Measurements from ENCODE around the gene TBC1D21. TPM values are rescaled to one million over a fixed set of nuclear protein-coding genes. Genes with fewer than 3 reads are reported as not detected.

TBC1D21 gene
- total and polyA plus RNA-seq, 2 of the 8 experiments (the other 6 are each of a cell fraction or from before 2014, with no cell fraction given), result not detected

DNA sequence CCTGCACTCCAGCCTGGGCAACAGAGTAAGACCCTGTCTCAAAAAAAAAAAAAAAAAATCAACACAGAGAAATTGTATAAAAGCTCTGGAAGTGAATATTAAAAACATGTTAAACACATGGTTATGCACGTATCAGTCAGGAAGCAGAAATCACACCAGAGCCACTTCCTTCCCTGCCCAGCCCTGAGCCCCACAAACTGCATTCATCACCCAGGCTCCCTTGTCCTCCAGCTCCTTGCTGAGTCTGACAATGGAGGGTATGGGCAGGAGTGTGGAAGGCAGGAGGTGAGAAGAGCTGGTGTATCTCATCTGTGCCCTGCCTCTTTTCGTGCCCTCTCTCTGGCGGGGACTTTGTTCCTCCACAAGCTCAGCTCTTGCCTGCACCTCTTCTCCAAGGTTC lies 40.8 kb downstream of the TBC1D21 start:
- POLR2A ChIA-PET (ENCODE audit: partially characterized antibody), result no interaction called here
- Histone ChIP-seq H3K4me3 (ENCODE audit: extremely low read depth in 1 of 4, insufficient read depth in 2 of 4, low read depth in 3 of 4, low read length in 4 of 4) (no peak overlapping the region), H3K27ac (ENCODE audit: low read depth, low read length) (no peak overlapping the region), H3K4ac (replicated peaks; ENCODE audit: insufficient read length, low read depth, low read length) (no peak overlapping the region), H3K27me3 (replicated peaks in 1 of 4; ENCODE audit: control insufficient read depth in 3 of 4, extremely low read depth in 1 of 4, insufficient read depth in 3 of 4, low read length in 3 of 4) (no peaks in the 10 kb centered on the region), H4K91ac (replicated peaks; ENCODE audit: insufficient read length, low read length) (no peak overlapping the region), H3K14ac (ENCODE audit: insufficient read length) (no peak overlapping the region), H2BK15ac (ENCODE audit: low read length) (no peak overlapping the region), H3K4me1 (replicated peaks in 1 of 4; ENCODE audit: control insufficient read depth in 3 of 4, insufficient read depth in 4 of 4, low read length in 3 of 4) (peaks cover 0 to 5% (median 0%) of the 10 kb centered on the region in 4 experiments; a peak in 1 of 7 replicates), H2BK5ac (ENCODE audit: low read depth, low read length) (no peak overlapping the region), H4K5ac (ENCODE audit: insufficient read length, low read depth, low read length) (no peak overlapping the region), H3K4me2 (ENCODE audit: insufficient read depth in 1 of 2, low read depth in 2 of 2, low read length in 2 of 2) (no peak overlapping the region), H3K36me3 (ENCODE audit: control insufficient read depth in 2 of 4, insufficient read depth in 4 of 4, low read length in 3 of 4) (peaks cover 0 to 11% (median 0%) of the 10 kb centered on the region in 4 experiments; a peak in 1 of 8 replicates), H3K9ac (replicated peaks in 1 of 4; ENCODE audit: extremely low read depth in 1 of 4, low read depth in 3 of 4, low read length in 3 of 4) (no peak overlapping the region), H2AK5ac (ENCODE audit: low read depth, low read length) (no peak overlapping the region), H3K56ac (replicated peaks; ENCODE audit: insufficient read length, low read depth, low read length) (no peak overlapping the region), H3K79me1 (ENCODE audit: low read depth, low read length) (no peaks in the 10 kb centered on the region), H2AFZ (ENCODE audit: low read length) (no peak overlapping the region), H2BK20ac (ENCODE audit: low read length) (no peak overlapping the region), H3K23ac (ENCODE audit: insufficient read length) (no peak overlapping the region), H4K20me1 (replicated peaks in 1 of 2; ENCODE audit: control insufficient read depth in 1 of 2, insufficient read depth in 2 of 2, low read length in 2 of 2) (no peaks in the 10 kb centered on the region), H3K79me2 (ENCODE audit: control insufficient read depth in 1 of 2, insufficient read depth in 2 of 2, low read length in 2 of 2) (no peaks in the 10 kb centered on the region), H3K23me2 (ENCODE audit: low read depth, low read length) (no peaks in the 10 kb centered on the region), H4K8ac (ENCODE audit: extremely low read depth, insufficient read depth, low read length) (no peak overlapping the region), H2BK12ac (ENCODE audit: low read depth, low read length) (no peak overlapping the region), H2BK120ac (replicated peaks; ENCODE audit: low read depth, low read length) (no peak overlapping the region), H3K18ac (ENCODE audit: extremely low read depth, low read length) (no peak overlapping the region), H3K9me3 (ENCODE audit: insufficient read depth in 2 of 2, low read depth in 1 of 2, low read length in 1 of 2) (no peaks in the 10 kb centered on the region)
- DNase-seq (ENCODE audit: low read depth in 1 of 2, low spot score in 2 of 2) (no peak), FAIRE-seq (no peak)
- 86% methylated on average over 3 of the region's 3 CpGs; no CpG with 5 or more reads in 1 of the 2 experiments for WGBS, 2 experiments (ENCODE audit: extremely low coverage in 1 of 2, insufficient coverage in 1 of 2, insufficient read length in 1 of 2, insufficient replicate concordance in 2 of 2, low coverage in 1 of 2, low lambda C conversion rate in 2 of 2, missing lambda C conversion rate in 1 of 2)
- CTCF ChIA-PET (ENCODE audit: partially characterized antibody), result interaction anchor here (0.6 to 4.0 kb wide), 6 partner anchors 9 to 40 kb away, joined by 3 to 13 read pairs (median 6); partner anchors contain the start of gene TBC1D21
- TF ChIP-seq SP1 (IDR thresholded peaks at IDR 0.05; ENCODE audit: low read depth, low read length) (no peak), RNF2 (IDR thresholded peaks at IDR 0.05; ENCODE audit: borderline replicate concordance, low read depth, low read length, missing control alignments, poor library complexity, severe bottlenecking) (no peak)

All from H1 (cell line).